Activated CD4-positive, alpha-beta T cell treated with anti-CD3 and anti-CD28 coated beads for 4 hours (primary cell): ENCODE results near the gene TIAM2.

Source experiments
- DNase-seq, 2 donors: peaks; one replicate each; pipeline ENCODE4 v3.0.0-alpha.2; 2020

TIAM2 gene

GRCh38 chr6:155026706-155027045 is 31.6 kb downstream of the TIAM2 start:
- DNase-seq = no peak

GRCh38 chr6:155030148-155030720 is 35.1 kb downstream of the TIAM2 start:
- no peak for DNase-seq

- DNase-seq = no peak
These were observed 36.0 kb downstream of the TIAM2 start for GRCh38 chr6:155031091-155031490.

- DNase-seq = no peak
These were observed 38.1 kb downstream of the TIAM2 start for GRCh38 chr6:155033021-155033791.

- DNase-seq = no peak
These were observed 41.8 kb downstream of the TIAM2 start for GRCh38 chr6:155036907-155037306.

- no peak for DNase-seq
These were observed 43.0 kb downstream of the TIAM2 start for GRCh38 chr6:155038104-155038503.

- DNase-seq = no peak
These were observed 43.4 kb downstream of the TIAM2 start for GRCh38 chr6:155038527-155038926.

GRCh38 chr6:155039618-155040017 is 44.5 kb downstream of the TIAM2 start:
- DNase-seq = no peak

- no peak for DNase-seq
These were observed 45.0 kb downstream of the TIAM2 start for GRCh38 chr6:155040154-155040553.

GRCh38 chr6:155040901-155041650 is 46.0 kb downstream of the TIAM2 start:
- no peak for DNase-seq

- no peak for DNase-seq
These were observed 46.7 kb downstream of the TIAM2 start for GRCh38 chr6:155041741-155042279.

GRCh38 chr6:155042983-155043382 is 47.9 kb downstream of the TIAM2 start:
- no peak for DNase-seq

- no peak for DNase-seq
These were observed 50.7 kb downstream of the TIAM2 start for GRCh38 chr6:155045561-155046404.

- DNase-seq = no peak
These were observed 52.4 kb downstream of the TIAM2 start for GRCh38 chr6:155047523-155047922.

GRCh38 chr6:155050311-155050710 is 55.2 kb downstream of the TIAM2 start:
- peak; percentile 20 to 23 for DNase-seq

GRCh38 chr6:155054491-155055250 is 59.6 kb downstream of the TIAM2 start:
- no peak for DNase-seq

GRCh38 chr6:155055729-155056128 is 60.6 kb downstream of the TIAM2 start:
- DNase-seq = no peak

- no peak for DNase-seq
These were observed 61.6 kb downstream of the TIAM2 start for GRCh38 chr6:155056756-155057155.

GRCh38 chr6:155061381-155061780 is 66.3 kb downstream of the TIAM2 start:
- DNase-seq = no peak

- DNase-seq = no peak
These were observed 67.8 kb downstream of the TIAM2 start for GRCh38 chr6:155062866-155063341.

GRCh38 chr6:155064303-155064702 is 69.2 kb downstream of the TIAM2 start:
- no peak for DNase-seq

GRCh38 chr6:155066361-155066760 is 71.2 kb downstream of the TIAM2 start:
- DNase-seq = no peak
